ENCODE measurements around the gene SGCA.

DNA sequence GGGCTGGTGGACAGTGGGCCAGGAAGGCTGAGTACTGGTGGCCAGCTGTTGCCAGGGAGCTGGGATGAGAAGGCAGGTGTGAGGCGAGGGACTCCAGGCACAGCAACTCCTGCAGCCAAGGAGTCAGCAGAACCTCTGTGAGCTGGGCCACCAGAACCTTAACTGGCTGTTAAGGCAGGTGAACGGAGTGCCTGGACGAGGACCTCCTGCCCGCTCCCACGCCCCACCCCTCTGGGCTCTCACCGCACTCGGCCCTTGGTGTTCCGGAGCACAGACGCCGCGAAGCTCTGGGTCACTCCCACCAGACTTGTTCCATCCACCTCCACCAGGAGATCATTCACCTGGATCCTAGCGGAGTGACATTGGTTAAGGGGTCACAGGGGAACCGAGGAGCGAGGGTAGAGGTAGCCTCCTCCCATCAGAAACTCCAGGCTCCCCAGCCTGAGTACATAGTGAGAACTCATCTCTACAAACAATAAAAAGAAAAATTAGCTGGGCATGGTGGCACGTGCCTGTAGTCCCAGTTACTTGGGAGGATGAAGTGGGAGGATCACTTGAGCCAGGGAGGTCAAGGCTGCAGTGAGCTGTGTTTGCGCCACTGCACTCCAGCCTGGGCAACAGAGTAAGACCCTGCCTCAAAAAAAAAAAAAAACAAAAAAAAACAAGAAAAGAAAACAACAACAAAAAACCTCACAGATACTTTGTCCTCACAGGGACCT lies 24.6 kb upstream of the SGCA start:
- no peak for TF ChIP-seq EZH2 (IDR thresholded peaks at IDR 0.05)
- TF ChIP-seq, protein P1, sequence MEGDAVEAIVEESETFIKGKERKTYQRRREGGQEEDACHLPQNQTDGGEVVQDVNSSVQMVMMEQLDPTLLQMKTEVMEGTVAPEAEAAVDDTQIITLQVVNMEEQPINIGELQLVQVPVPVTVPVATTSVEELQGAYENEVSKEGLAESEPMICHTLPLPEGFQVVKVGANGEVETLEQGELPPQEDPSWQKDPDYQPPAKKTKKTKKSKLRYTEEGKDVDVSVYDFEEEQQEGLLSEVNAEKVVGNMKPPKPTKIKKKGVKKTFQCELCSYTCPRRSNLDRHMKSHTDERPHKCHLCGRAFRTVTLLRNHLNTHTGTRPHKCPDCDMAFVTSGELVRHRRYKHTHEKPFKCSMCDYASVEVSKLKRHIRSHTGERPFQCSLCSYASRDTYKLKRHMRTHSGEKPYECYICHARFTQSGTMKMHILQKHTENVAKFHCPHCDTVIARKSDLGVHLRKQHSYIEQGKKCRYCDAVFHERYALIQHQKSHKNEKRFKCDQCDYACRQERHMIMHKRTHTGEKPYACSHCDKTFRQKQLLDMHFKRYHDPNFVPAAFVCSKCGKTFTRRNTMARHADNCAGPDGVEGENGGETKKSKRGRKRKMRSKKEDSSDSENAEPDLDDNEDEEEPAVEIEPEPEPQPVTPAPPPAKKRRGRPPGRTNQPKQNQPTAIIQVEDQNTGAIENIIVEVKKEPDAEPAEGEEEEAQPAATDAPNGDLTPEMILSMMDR (IDR thresholded peaks at IDR 0.05), result no peak
- no peak for TF ChIP-seq EZH2phosphoT487 (IDR thresholded peaks at IDR 0.05)
